ENCODE data around the gene IL4R.

Gene IL4R

GRCh38 chr16:27359615-27360014, 45.8 kb downstream of the IL4R start:
- Histone ChIP-seq H3K4me2 (ENCODE audit: low read length) (no peak overlapping the region), H3K36me3 (ENCODE audit: control insufficient read depth in 1 of 2, insufficient read depth in 2 of 2, low read length in 2 of 2) (peaks cover 47 to 55% of the 10 kb centered on the region in 2 experiments), H3K27me3 (ENCODE audit: insufficient read depth, low read length) (no peaks in the 10 kb centered on the region), H4K8ac (ENCODE audit: low read depth, low read length) (no peak overlapping the region), H3K23ac (ENCODE audit: low read length) (no peak overlapping the region), H2BK5ac (ENCODE audit: low read depth, low read length, poor library complexity) (no peak overlapping the region), H3K14ac (ENCODE audit: low read length) (no peak overlapping the region), H3K18ac (ENCODE audit: low read length) (no peak overlapping the region), H4K91ac (ENCODE audit: low read depth, low read length) (no peak overlapping the region), H2AK5ac (ENCODE audit: low read length) (no peak overlapping the region), H2BK12ac (ENCODE audit: low read length) (no peak overlapping the region), H3K4ac (ENCODE audit: low read depth, low read length) (no peak overlapping the region), H2AFZ (ENCODE audit: insufficient read depth, low read length, poor library complexity) (no peak overlapping the region), H3K4me1 (ENCODE audit: control insufficient read depth in 1 of 2, insufficient read depth in 2 of 2, low read length in 2 of 2) (peaks cover 0 to under 1% of the 10 kb centered on the region in 2 experiments), H3K9me3 (ENCODE audit: insufficient read depth, low read depth, low read length) (no peaks in the 10 kb centered on the region), H3K27ac (ENCODE audit: low read depth, low read length) (no peak overlapping the region), H3K79me1 (ENCODE audit: low read length) (no peaks in the 10 kb centered on the region), H2BK120ac (ENCODE audit: insufficient read depth, low read length, poor library complexity) (no peak overlapping the region), H3K9ac (ENCODE audit: low read length) (no peak overlapping the region), H3K79me2 (ENCODE audit: control insufficient read depth, insufficient read depth, low read length, poor library complexity) (no peaks in the 10 kb centered on the region), H4K12ac (ENCODE audit: low read depth, low read length) (no peak overlapping the region), H3K4me3 (ENCODE audit: low read depth, low read length) (no peak overlapping the region)
- WGBS (ENCODE audit: extremely low coverage, insufficient coverage, insufficient read length), result no CpG with 5 or more reads among the region's 6 CpGs
- DNase-seq, result no peak

- H3K23ac ChIP-seq (ENCODE audit: low read length), result no peak overlapping the region
- no peaks in the 10 kb centered on the region for H3K27me3 ChIP-seq (ENCODE audit: insufficient read depth, low read length)
- H3K79me2 ChIP-seq (ENCODE audit: control insufficient read depth, insufficient read depth, low read length, poor library complexity), result no peaks in the 10 kb centered on the region
- no peak overlapping the region for H2AFZ ChIP-seq (ENCODE audit: insufficient read depth, low read length, poor library complexity)
- no peak overlapping the region for H3K4ac ChIP-seq (ENCODE audit: low read depth, low read length)
- no peak overlapping the region for H2BK5ac ChIP-seq (ENCODE audit: low read depth, low read length, poor library complexity)
- no peak overlapping the region for H2BK120ac ChIP-seq (ENCODE audit: insufficient read depth, low read length, poor library complexity)
- no peak overlapping the region for H3K4me2 ChIP-seq (ENCODE audit: low read length)
- H3K27ac ChIP-seq (ENCODE audit: low read depth, low read length), result no peak overlapping the region
- H4K91ac ChIP-seq (ENCODE audit: low read depth, low read length), result no peak overlapping the region
- no peak for DNase-seq
- H2AK5ac ChIP-seq (ENCODE audit: low read length), result no peak overlapping the region
- H3K18ac ChIP-seq (ENCODE audit: low read length), result no peak overlapping the region
- no peaks in the 10 kb centered on the region for H3K79me1 ChIP-seq (ENCODE audit: low read length)
- H3K4me1 ChIP-seq (ENCODE audit: control insufficient read depth in 1 of 2, insufficient read depth in 2 of 2, low read length in 2 of 2), result peaks cover 6 to 11% of the 10 kb centered on the region in 2 experiments
- no peak overlapping the region for H3K14ac ChIP-seq (ENCODE audit: low read length)
- no peak overlapping the region for H4K8ac ChIP-seq (ENCODE audit: low read depth, low read length)
- no peak overlapping the region for H3K9ac ChIP-seq (ENCODE audit: low read length)
- H3K36me3 ChIP-seq (ENCODE audit: control insufficient read depth in 1 of 2, insufficient read depth in 2 of 2, low read length in 2 of 2), result peaks cover 35 to 40% of the 10 kb centered on the region in 2 experiments
- no peaks in the 10 kb centered on the region for H3K9me3 ChIP-seq (ENCODE audit: insufficient read depth, low read depth, low read length)
- no CpG with 5 or more reads among the region's 3 CpGs for WGBS (ENCODE audit: extremely low coverage, insufficient coverage, insufficient read length)
- H4K12ac ChIP-seq (ENCODE audit: low read depth, low read length), result no peak overlapping the region
- no peak overlapping the region for H3K4me3 ChIP-seq (ENCODE audit: low read depth, low read length)
- no peak overlapping the region for H2BK12ac ChIP-seq (ENCODE audit: low read length)
Observed at GRCh38 chr16:27361987-27362386, 48.2 kb downstream of the IL4R start.

GRCh38 chr16:27362570-27363245, 48.9 kb downstream of the IL4R start:
- no peak overlapping the region for H2BK120ac ChIP-seq (ENCODE audit: insufficient read depth, low read length, poor library complexity)
- H3K4me2 ChIP-seq (ENCODE audit: low read length), result no peak overlapping the region
- H3K9me3 ChIP-seq (ENCODE audit: insufficient read depth, low read depth, low read length), result no peaks in the 10 kb centered on the region
- H3K79me2 ChIP-seq (ENCODE audit: control insufficient read depth, insufficient read depth, low read length, poor library complexity), result no peaks in the 10 kb centered on the region
- no peak overlapping the region for H3K4me3 ChIP-seq (ENCODE audit: low read depth, low read length)
- peaks cover 32 to 38% of the 10 kb centered on the region in 2 experiments for H3K36me3 ChIP-seq (ENCODE audit: control insufficient read depth in 1 of 2, insufficient read depth in 2 of 2, low read length in 2 of 2)
- H3K4ac ChIP-seq (ENCODE audit: low read depth, low read length), result no peak overlapping the region
- WGBS (ENCODE audit: extremely low coverage, insufficient coverage, insufficient read length), result no CpG with 5 or more reads among the region's 16 CpGs
- DNase-seq, result no peak
- no peak overlapping the region for H2AK5ac ChIP-seq (ENCODE audit: low read length)
- H3K14ac ChIP-seq (ENCODE audit: low read length), result no peak overlapping the region
- no peak overlapping the region for H4K12ac ChIP-seq (ENCODE audit: low read depth, low read length)
- no peak overlapping the region for H2BK12ac ChIP-seq (ENCODE audit: low read length)
- H4K8ac ChIP-seq (ENCODE audit: low read depth, low read length), result no peak overlapping the region
- no peak overlapping the region for H3K27ac ChIP-seq (ENCODE audit: low read depth, low read length)
- H3K4me1 ChIP-seq (ENCODE audit: control insufficient read depth in 1 of 2, insufficient read depth in 2 of 2, low read length in 2 of 2), result peaks cover 6 to 11% of the 10 kb centered on the region in 2 experiments
- no peak overlapping the region for H3K23ac ChIP-seq (ENCODE audit: low read length)
- no peak overlapping the region for H2AFZ ChIP-seq (ENCODE audit: insufficient read depth, low read length, poor library complexity)
- H2BK5ac ChIP-seq (ENCODE audit: low read depth, low read length, poor library complexity), result no peak overlapping the region
- no peaks in the 10 kb centered on the region for H3K27me3 ChIP-seq (ENCODE audit: insufficient read depth, low read length)
- no peaks in the 10 kb centered on the region for H3K79me1 ChIP-seq (ENCODE audit: low read length)
- H3K18ac ChIP-seq (ENCODE audit: low read length), result no peak overlapping the region
- H3K9ac ChIP-seq (ENCODE audit: low read length), result no peak overlapping the region
- H4K91ac ChIP-seq (ENCODE audit: low read depth, low read length), result no peak overlapping the region

- Histone ChIP-seq H3K27me3 (ENCODE audit: insufficient read depth, low read length) (no peaks in the 10 kb centered on the region), H3K4ac (ENCODE audit: low read depth, low read length) (no peak overlapping the region), H2BK5ac (ENCODE audit: low read depth, low read length, poor library complexity) (no peak overlapping the region), H3K27ac (ENCODE audit: low read depth, low read length) (no peak overlapping the region), H3K79me2 (ENCODE audit: control insufficient read depth, insufficient read depth, low read length, poor library complexity) (no peaks in the 10 kb centered on the region), H2AK5ac (ENCODE audit: low read length) (no peak overlapping the region), H3K14ac (ENCODE audit: low read length) (no peak overlapping the region), H2BK12ac (ENCODE audit: low read length) (no peak overlapping the region), H3K4me2 (ENCODE audit: low read length) (no peak overlapping the region), H3K9ac (ENCODE audit: low read length) (no peak overlapping the region), H4K91ac (ENCODE audit: low read depth, low read length) (no peak overlapping the region), H3K36me3 (ENCODE audit: control insufficient read depth in 1 of 2, insufficient read depth in 2 of 2, low read length in 2 of 2) (peaks cover 32 to 37% of the 10 kb centered on the region in 2 experiments), H4K8ac (ENCODE audit: low read depth, low read length) (no peak overlapping the region), H3K79me1 (ENCODE audit: low read length) (no peaks in the 10 kb centered on the region), H3K9me3 (ENCODE audit: insufficient read depth, low read depth, low read length) (no peaks in the 10 kb centered on the region), H3K23ac (ENCODE audit: low read length) (no peak overlapping the region), H3K4me3 (ENCODE audit: low read depth, low read length) (no peak overlapping the region), H2AFZ (ENCODE audit: insufficient read depth, low read length, poor library complexity) (no peak overlapping the region), H2BK120ac (ENCODE audit: insufficient read depth, low read length, poor library complexity) (no peak overlapping the region), H3K4me1 (ENCODE audit: control insufficient read depth in 1 of 2, insufficient read depth in 2 of 2, low read length in 2 of 2) (peaks cover 6 to 11% of the 10 kb centered on the region in 2 experiments), H3K18ac (ENCODE audit: low read length) (no peak overlapping the region), H4K12ac (ENCODE audit: low read depth, low read length) (no peak overlapping the region)
- no peak for DNase-seq
- WGBS (ENCODE audit: extremely low coverage, insufficient coverage, insufficient read length), result no CpG with 5 or more reads among the region's 5 CpGs
Observed at GRCh38 chr16:27363246-27363632, 49.5 kb downstream of the IL4R start.

All from trophoblast cell (in vitro differentiated cells and primary cell).